GM12878 (cell line): ENCODE measurements around the gene ADRB1. TPM values are rescaled to one million over a fixed set of nuclear protein-coding genes. Genes with fewer than 3 reads are reported as not detected.

ENCODE experiments used
- ATF7 ChIP-seq: fragments of 450-650 bp; IDR thresholded peaks from 2 replicates; pipeline ENCODE4 v1.6.1; 2016; ENCODE audit warnings: low read depth, mild to moderate bottlenecking
- BHLHE40 ChIP-seq, 2 experiments: fragments of 450-650 bp in 1 of 2; IDR thresholded peaks; 2 replicates each; pipeline ENCODE4 v1.6.1; 2011 to 2017; ENCODE audit warnings: low read depth in 2 of 2, borderline replicate concordance in 1 of 2, improper control_type of control experiment in 1 of 2, low read length in 1 of 2, mild to moderate bottlenecking in 1 of 2
- CHD4 ChIP-seq: fragments of 200-600 bp; sonication (generic); IDR thresholded peaks from 2 replicates; pipeline ENCODE4 v1.6.1; 2016; ENCODE audit warnings: mild to moderate bottlenecking
- CREB1 ChIP-seq: IDR thresholded peaks from 2 replicates; pipeline ENCODE4 v1.6.1; 2012; ENCODE audit warnings: low read depth, mild to moderate bottlenecking, inconsistent platforms
- EED ChIP-seq: sonication (generic); IDR thresholded peaks from 2 replicates; pipeline ENCODE4 v1.6.1; 2016; ENCODE audit warnings: antibody characterized with exemption, low read depth
- ETV6 ChIP-seq, 2 experiments: fragments of 450-650 bp in 1 of 2; IDR thresholded peaks in 1 of 2; conservative IDR thresholded peaks in 1 of 2; 2 replicates each; pipeline ENCODE4 v1.6.1; 2014; ENCODE audit warnings: antibody characterized with exemption in 1 of 2, borderline replicate concordance in 1 of 2, low read depth in 1 of 2, mild to moderate bottlenecking in 1 of 2, moderate library complexity in 1 of 2
- FOXM1 ChIP-seq: IDR thresholded peaks from 2 replicates; pipeline ENCODE4 v1.6.1; 2012; ENCODE audit warnings: low read depth, mild to moderate bottlenecking, inconsistent platforms, low read length, moderate library complexity
- GABPA ChIP-seq: IDR thresholded peaks from 2 replicates; pipeline ENCODE4 v1.6.1; 2014; ENCODE audit warnings: antibody characterized with exemption, low read depth, mild to moderate bottlenecking, inconsistent platforms
- POLR2A ChIP-seq: IDR thresholded peaks from 2 replicates; pipeline ENCODE4 v1.6.1; 2011; ENCODE audit warnings: low read depth, mild to moderate bottlenecking, low read length
- RB1 ChIP-seq: fragments of 450-650 bp; formaldehyde crosslinking; IDR thresholded peaks from 2 replicates; pipeline ENCODE4 v1.6.1; 2017; ENCODE audit warnings: mild to moderate bottlenecking, borderline replicate concordance
- SUZ12 ChIP-seq: fragments of 200-600 bp; sonication (generic); IDR thresholded peaks from one replicate; pipeline ENCODE4 v1.6.1; 2018; ENCODE audit warnings: antibody characterized with exemption, mild to moderate bottlenecking; ENCODE audit not compliant: unreplicated experiment
- WRNIP1 ChIP-seq: IDR thresholded peaks from 2 replicates; pipeline ENCODE4 v1.6.1; 2011; ENCODE audit warnings: low read depth, low read length, improper control_type of control experiment, borderline replicate concordance
- ZNF384 ChIP-seq: IDR thresholded peaks from 2 replicates; pipeline ENCODE4 v1.6.1; 2012; ENCODE audit warnings: low read depth, mild to moderate bottlenecking, low read length, improper control_type of control experiment, borderline replicate concordance
- polyA plus RNA-seq, 11 experiments: library from polyadenylated mRNA; depleted of rRNA in 4 of 11; unstranded in 6 of 11; stranded (reverse) in 5 of 11; fragments of >200 nt; fragmentation: Nextera tagmentation in 4 of 11; fragmentation: Illumina TruSeq in 1 of 11; extraction: Ambion mirVana in 4 of 11; extraction: Trizol in 1 of 11; gene quantifications; 1 replicate in 1 of 11; 2 replicates in 10 of 11; pipeline versions ENCODE4 v1.2.1 to v1.2.3, GENCODE V29; 2011 to 2016; ENCODE audit warnings: inconsistent platforms in 2 of 11, missing spikeins in 2 of 11, low read depth in 1 of 11
- total RNA-seq, 4 experiments: library from RNA; depleted of rRNA in 3 of 4; stranded (reverse); fragments of >200 nt in 3 of 4; fragmentation: Illumina TruSeq in 1 of 4; extraction: Trizol in 1 of 4; gene quantifications; 2 replicates each; pipeline versions ENCODE4 v1.2.1 to v1.2.3, GENCODE V29; 2013 to 2021
- TF ChIP-seq, protein P1 (sequence below): IDR thresholded peaks from 2 replicates; pipeline ENCODE4 v1.6.1; 2012; ENCODE audit warnings: low read depth, low read length, improper control_type of control experiment
- TF ChIP-seq, protein P2 (sequence below): fragments of 450-650 bp; IDR thresholded peaks from 2 replicates; pipeline ENCODE4 v1.6.1; 2017; ENCODE audit warnings: antibody characterized with exemption, mild to moderate bottlenecking, moderate library complexity
- TF ChIP-seq, protein P3 (sequence below): IDR thresholded peaks from 2 replicates; pipeline ENCODE4 v1.6.1; 2012; ENCODE audit warnings: low read depth, low read length, improper control_type of control experiment
- TF ChIP-seq, protein P4 (sequence below): fragments of 450-650 bp; formaldehyde crosslinking; IDR thresholded peaks from 2 replicates; pipeline ENCODE4 v1.4.0; 2020; ENCODE audit warnings: mild to moderate bottlenecking, moderate library complexity
- TF ChIP-seq, protein P5 (sequence below): fragments of 450-650 bp; IDR thresholded peaks from 2 replicates; pipeline ENCODE4 v1.6.1; 2016; ENCODE audit warnings: mild to moderate bottlenecking

Gene ADRB1
- total and polyA plus RNA-seq, 10 of the 15 experiments (the other 5 are each of a cell fraction or from before 2014, with no cell fraction given): 0.26 to 4.5 (median 1.1) TPM

DNA sequence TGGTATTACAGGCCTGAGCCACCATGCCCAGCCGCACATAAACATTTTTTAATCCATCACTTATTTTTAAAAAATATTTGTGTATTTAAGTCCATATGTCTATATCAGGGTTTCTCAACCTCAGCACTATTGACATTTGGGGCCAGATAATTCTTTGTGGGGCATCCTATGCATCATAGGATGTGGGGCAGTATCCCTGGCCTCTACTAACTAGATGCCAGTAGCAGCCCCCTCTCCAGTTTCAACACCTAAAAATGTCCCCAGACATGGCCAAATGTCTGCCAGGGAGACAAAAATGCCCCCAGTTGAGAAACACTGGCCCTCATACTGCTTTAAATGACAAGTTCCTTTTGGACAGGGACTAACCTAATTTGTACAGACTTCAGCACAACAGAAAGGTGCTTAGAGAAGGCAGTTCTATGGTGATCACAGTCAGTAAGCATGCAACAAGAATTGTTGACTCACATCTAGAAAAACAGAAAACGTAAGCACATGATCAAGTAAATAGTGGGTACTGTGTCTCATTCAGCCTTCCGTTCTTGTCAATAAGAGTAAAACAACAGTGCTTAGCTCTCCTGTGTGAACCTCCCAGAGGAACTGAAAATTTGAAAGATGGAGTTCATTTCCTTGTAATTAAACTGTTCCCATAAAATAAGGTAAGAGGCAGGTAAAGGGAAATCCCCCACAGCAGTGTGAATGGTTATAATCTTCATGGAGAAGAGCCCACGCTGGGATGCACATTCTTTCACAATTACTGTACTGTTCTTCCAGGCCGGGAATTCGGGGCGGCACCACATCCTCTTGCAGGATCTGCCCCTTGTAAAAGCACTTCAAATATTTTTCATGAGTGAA, 17.3 kb upstream of the ADRB1 start (continued):
- TF ChIP-seq, protein P1, sequence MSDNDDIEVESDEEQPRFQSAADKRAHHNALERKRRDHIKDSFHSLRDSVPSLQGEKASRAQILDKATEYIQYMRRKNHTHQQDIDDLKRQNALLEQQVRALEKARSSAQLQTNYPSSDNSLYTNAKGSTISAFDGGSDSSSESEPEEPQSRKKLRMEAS: no peak
- TF ChIP-seq, protein P2, sequence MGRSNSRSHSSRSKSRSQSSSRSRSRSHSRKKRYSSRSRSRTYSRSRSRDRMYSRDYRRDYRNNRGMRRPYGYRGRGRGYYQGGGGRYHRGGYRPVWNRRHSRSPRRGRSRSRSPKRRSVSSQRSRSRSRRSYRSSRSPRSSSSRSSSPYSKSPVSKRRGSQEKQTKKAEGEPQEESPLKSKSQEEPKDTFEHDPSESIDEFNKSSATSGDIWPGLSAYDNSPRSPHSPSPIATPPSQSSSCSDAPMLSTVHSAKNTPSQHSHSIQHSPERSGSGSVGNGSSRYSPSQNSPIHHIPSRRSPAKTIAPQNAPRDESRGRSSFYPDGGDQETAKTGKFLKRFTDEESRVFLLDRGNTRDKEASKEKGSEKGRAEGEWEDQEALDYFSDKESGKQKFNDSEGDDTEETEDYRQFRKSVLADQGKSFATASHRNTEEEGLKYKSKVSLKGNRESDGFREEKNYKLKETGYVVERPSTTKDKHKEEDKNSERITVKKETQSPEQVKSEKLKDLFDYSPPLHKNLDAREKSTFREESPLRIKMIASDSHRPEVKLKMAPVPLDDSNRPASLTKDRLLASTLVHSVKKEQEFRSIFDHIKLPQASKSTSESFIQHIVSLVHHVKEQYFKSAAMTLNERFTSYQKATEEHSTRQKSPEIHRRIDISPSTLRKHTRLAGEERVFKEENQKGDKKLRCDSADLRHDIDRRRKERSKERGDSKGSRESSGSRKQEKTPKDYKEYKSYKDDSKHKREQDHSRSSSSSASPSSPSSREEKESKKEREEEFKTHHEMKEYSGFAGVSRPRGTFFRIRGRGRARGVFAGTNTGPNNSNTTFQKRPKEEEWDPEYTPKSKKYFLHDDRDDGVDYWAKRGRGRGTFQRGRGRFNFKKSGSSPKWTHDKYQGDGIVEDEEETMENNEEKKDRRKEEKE: no peak
- TF ChIP-seq ZNF384 (no peak), BHLHE40 (IDR thresholded peaks at IDR 0.05; ENCODE audit: borderline replicate concordance in 1 of 2, low read depth in 2 of 2, low read length in 1 of 2) (peak; percentile 51 to 62; a peak in 2 of 4 replicates), POLR2A (no peak), ATF7 (no peak), FOXM1 (no peak), CREB1 (0 out of 2 replicates have a peak, but pooled peaks have one; percentile 28), ETV6 (conservative IDR thresholded peaks at IDR 0.05 in 1 of 2, IDR thresholded peaks at IDR 0.05 in 1 of 2; ENCODE audit: borderline replicate concordance in 1 of 2, low read depth in 1 of 2) (peak in 1 of 2 experiments; percentile 73; a peak in 2 of 4 replicates), EED (peak; percentile 65), GABPA (0 out of 2 replicates have a peak, but pooled peaks have one; percentile 27), WRNIP1 (no peak), SUZ12 (no peak), RB1 (no peak), CHD4 (no peak)
- TF ChIP-seq, protein P3, sequence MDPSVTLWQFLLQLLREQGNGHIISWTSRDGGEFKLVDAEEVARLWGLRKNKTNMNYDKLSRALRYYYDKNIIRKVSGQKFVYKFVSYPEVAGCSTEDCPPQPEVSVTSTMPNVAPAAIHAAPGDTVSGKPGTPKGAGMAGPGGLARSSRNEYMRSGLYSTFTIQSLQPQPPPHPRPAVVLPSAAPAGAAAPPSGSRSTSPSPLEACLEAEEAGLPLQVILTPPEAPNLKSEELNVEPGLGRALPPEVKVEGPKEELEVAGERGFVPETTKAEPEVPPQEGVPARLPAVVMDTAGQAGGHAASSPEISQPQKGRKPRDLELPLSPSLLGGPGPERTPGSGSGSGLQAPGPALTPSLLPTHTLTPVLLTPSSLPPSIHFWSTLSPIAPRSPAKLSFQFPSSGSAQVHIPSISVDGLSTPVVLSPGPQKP: no peak
- TF ChIP-seq, protein P4, sequence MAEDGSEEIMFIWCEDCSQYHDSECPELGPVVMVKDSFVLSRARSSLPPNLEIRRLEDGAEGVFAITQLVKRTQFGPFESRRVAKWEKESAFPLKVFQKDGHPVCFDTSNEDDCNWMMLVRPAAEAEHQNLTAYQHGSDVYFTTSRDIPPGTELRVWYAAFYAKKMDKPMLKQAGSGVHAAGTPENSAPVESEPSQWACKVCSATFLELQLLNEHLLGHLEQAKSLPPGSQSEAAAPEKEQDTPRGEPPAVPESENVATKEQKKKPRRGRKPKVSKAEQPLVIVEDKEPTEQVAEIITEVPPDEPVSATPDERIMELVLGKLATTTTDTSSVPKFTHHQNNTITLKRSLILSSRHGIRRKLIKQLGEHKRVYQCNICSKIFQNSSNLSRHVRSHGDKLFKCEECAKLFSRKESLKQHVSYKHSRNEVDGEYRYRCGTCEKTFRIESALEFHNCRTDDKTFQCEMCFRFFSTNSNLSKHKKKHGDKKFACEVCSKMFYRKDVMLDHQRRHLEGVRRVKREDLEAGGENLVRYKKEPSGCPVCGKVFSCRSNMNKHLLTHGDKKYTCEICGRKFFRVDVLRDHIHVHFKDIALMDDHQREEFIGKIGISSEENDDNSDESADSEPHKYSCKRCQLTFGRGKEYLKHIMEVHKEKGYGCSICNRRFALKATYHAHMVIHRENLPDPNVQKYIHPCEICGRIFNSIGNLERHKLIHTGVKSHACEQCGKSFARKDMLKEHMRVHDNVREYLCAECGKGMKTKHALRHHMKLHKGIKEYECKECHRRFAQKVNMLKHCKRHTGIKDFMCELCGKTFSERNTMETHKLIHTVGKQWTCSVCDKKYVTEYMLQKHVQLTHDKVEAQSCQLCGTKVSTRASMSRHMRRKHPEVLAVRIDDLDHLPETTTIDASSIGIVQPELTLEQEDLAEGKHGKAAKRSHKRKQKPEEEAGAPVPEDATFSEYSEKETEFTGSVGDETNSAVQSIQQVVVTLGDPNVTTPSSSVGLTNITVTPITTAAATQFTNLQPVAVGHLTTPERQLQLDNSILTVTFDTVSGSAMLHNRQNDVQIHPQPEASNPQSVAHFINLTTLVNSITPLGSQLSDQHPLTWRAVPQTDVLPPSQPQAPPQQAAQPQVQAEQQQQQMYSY (CRISPR knock-in tag): no peak
- TF ChIP-seq, protein P5, sequence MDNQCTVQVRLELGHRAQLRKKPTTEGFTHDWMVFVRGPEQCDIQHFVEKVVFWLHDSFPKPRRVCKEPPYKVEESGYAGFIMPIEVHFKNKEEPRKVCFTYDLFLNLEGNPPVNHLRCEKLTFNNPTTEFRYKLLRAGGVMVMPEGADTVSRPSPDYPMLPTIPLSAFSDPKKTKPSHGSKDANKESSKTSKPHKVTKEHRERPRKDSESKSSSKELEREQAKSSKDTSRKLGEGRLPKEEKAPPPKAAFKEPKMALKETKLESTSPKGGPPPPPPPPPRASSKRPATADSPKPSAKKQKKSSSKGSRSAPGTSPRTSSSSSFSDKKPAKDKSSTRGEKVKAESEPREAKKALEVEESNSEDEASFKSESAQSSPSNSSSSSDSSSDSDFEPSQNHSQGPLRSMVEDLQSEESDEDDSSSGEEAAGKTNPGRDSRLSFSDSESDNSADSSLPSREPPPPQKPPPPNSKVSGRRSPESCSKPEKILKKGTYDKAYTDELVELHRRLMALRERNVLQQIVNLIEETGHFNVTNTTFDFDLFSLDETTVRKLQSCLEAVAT: no peak
